HG03108 (cell line): ENCODE results near the gene TNPO2.
"Not testable (repeated sequence)": the region's sequence is repeated elsewhere in the genome, so short reads cannot be mapped to it uniquely, and the experiment has no call there.

Source experiments
- ATAC-seq: cut with Tn5 transposase; IDR thresholded peaks from one replicate; pipeline ENCODE4 v1.9.1; 2021; ENCODE audit warnings: moderate library complexity; ENCODE audit not compliant: unreplicated experiment

Gene TNPO2

GRCh38 chr19:12737835-12738351 is 14.2 kb upstream of the TNPO2 start:
- ATAC-seq, result no peak

DNA sequence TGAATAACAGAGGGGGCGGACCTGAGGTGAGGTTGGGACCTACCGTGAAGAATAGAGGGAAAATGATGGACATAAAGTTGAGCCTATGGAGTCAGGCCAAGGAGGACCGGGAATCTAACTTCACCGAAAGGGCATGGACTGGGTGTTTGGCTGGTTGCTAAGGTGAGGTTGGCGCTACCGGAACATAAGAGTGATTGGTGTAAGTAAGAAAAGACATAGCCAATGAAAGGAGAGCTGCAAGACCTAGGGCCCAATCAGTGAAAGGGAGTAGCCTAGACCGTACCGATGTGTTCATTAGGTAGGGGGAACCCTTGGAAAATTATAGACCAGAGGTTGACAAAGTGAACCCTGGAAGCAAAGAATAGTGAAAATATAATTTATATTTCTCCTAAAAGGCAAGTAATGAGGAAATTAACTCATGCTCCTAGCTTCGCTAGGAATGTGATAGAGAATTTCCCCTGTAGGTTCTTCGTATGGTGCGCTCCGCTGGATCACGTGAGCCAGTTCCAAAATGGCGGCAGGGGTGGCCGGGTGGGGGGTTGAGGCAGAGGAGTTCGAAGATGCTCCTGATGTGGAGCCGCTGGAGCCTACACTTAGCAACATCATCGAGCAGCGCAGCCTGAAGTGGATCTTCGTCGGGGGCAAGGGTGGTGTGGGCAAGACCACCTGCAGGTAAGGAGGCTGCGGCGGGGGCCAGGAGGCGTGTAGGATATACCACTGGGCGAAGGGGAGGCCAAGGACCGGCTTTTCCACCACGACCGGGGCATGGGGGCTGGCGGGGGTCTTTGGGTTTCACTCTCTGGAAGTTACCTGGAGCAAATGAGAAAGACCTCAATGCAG is 13.5 kb upstream of the TNPO2 start, which contains the start of gene GET3:
Gene GET3 (plus strand): TSS at position 503 of the 840 bp plus-strand sequence. CDS start 9 bp downstream, at position 512.
- ATAC-seq, result peak; percentile 71

GRCh38 chr19:12733369-12734214 is 9.9 kb upstream of the TNPO2 start:
- no peak for ATAC-seq

DNA sequence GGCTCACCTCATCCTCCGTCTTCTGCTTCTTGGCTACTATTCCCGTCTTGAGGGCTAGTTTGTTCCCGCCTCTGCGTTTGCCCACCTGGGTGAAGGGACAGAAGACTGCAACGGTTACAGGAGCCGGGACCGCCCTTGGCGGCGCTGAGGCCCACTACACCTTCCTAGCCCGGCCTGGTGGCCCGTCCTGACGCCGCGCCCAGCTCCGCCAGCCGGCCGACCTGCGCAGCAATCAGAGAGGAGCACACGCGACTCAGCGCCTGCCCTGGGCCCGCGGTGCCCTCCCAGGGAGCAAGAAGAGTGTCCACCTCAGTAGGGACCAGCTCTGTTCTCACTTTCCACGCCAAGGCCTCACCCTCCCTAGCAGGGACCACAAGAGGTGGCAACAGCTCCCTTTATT is 7.6 kb upstream of the TNPO2 start:
- ATAC-seq, result no peak

GRCh38 chr19:12730064-12730463 is 6.3 kb upstream of the TNPO2 start:
- ATAC-seq, result no peak

DNA sequence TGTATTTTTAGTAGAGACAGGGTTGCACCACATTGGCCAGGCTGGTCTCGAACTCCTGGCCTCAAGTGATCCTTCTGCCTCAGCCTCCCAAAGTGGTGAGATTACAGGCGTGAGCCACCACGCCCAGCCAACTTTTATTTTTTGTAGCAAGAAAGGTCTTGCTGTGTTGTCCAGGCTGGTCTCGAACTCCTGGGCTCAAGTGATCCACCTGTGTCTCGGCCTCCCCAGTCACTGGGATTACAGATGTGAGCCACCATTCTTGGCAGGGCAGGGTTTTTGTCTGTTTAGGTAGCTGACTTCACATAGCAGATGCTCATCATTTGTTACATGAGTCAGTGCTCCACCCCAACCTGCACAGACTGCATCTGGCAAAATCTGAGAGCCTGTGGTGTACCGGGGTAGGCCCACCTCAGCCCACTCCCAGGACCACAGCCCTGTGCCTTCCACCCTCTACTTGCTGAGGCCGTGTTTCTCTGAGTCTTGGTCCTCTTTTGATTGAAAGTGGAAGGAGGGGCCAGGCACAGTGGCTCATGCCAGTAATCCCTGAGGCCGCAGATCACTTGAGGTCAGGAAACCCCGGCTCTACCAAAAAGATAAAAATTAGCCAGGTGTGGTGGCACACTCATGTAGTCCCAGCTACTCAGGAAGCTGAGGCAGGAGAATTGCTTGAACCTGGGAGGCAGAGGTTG is 4.2 kb upstream of the TNPO2 start:
- ATAC-seq, result no peak

- no peak for ATAC-seq
These were observed 3.2 kb upstream of the TNPO2 start for GRCh38 chr19:12726988-12727316.

DNA sequence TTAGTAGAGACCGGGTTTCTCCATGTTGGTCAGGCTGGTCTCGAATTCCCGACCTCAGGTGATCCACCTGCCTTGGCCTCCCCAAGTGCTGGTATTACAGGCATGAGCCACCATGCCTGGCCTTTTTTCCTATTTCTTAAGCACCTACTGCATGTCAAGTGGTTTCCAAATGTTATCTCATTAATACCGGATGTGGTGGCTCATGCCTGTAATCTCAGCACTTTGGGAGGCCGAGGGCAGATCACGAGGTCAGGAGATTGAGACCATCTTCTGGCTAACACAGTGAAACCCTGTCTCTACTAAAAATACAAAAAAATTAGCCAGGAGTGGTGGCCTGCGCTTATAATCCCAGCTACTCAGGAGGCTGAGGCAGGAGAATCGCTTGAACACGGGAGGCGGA is 1.9 kb upstream of the TNPO2 start:
- ATAC-seq, result not testable (repeated sequence)

- ATAC-seq, result no peak
These were observed 421 bp downstream of the TNPO2 start for GRCh38 chr19:12723381-12723640.

- ATAC-seq, result peak; percentile 71
These were observed 959 bp downstream of the TNPO2 start for GRCh38 chr19:12722566-12723380.

DNA sequence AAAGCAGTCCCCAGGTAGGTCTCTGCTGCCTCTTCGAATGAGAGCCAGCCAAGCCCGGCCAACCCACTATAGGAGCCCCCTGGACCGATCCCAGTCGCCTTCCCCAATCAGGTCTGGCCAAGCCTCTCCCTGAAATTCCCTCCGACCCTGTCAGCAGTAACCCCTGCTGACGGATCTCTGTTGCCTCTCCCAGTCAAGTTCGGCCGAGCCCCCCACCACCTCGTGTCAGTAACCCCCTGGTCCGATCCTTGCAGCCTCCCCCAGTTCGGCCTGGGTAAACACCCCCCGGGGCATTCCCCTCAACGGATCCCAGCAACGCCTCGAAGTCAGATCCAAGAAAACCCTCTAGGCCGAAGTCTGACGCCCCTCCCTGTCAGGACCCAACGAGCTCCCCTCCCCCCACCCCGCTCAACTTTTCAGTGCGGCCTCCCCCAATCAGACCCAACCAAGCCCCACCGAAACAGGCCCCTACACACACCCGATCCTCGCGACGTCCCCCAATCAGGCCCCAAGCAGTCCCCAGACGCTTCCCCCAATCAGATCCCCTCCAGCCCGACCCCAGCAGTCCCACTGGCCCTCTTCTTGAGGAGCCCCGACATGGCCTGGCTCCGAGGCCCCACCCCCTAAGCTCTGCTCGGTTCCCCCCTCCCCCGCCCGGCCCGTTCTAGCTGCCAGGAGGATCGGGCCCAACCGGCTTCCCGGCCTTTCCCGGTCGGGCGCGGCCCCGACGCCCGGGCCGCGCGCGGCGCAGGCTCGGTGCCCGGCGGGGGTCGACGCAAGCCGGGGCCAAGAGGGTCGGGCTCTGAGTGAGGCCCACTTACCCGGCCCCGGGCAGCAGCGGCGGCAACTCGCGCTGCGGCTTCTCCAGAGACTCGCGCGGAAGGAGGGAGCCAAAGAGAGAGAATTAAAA is 1.8 kb downstream of the TNPO2 start:
- ATAC-seq, result peak; percentile 7

DNA sequence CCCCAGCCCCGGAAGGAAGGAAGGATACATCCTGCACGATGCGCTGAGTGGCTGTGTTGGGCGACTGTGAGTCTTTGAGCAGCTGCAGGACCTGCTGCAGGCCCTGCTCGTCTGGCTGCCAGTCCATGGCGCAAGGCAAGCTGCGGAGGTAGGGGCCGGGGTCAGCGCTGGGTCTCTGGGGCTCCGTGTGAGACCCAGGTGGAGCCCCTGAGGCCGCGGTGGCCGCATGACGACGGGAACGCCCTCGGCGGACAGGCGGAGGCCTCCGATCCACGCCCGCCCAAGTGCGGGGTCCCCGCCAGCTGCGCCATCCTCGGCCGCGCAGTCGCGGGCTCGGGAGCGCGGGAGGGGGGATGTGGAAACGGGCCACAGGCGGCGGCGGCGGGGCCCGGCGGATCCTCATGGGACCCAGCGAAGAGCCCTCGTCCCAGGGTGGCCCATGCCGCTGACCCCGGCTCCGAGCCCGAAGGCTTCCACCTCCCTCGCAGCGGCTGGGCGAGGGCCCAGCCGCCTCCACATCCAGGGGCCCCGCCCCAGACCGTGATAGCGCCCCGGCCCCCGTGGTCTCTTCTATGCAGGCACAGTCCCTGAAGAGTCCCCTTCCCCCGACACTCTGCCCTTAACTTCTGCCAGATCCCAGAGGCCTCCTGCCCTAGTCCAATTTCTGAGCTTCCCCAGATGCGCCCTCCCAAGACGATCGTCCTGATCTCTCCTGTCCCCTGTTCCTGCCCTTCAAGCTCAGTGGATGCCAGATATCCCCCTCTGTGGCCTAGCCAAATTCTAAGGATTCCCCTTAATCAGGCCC is 2.7 kb downstream of the TNPO2 start:
- no peak for ATAC-seq

DNA sequence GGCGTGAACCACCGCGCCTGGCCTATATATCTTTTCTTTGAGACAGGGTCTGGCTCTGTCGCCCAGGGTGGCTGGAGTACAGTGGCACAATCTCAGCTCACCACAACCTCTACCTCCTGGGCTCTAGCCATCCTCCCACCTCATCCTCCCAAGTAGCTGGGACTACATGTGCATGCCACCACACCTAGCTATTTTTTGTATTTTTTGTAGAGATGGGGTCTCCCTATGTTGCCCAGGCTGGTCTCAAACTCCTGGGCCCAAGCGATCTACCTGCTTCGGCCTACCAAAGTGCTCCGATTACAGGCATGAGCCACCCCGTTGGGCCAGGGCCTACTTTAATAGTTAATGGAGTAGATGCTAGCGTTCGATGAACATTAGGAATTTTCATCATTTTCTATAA is 3.4 kb downstream of the TNPO2 start:
- no peak for ATAC-seq

DNA sequence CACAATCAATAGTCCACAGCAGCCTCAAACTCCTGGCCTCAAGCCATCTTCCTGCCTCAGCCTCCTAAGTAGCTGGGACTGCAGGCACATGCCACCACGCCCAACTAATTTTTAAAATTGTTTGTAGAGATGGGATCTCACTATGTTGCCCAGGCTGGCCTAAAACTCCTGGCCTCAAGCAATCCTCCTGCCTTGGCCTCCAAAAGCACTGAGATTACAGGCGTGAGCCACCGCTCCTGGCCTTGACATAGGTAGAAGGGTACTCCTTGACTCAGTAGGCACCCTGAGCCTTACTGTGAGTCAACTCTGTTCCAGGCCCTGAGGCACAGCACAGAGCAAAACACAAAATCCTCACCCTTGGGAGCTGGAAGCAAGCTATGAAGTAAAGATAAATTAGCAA is 7.8 kb downstream of the TNPO2 start:
- ATAC-seq, result no peak

DNA sequence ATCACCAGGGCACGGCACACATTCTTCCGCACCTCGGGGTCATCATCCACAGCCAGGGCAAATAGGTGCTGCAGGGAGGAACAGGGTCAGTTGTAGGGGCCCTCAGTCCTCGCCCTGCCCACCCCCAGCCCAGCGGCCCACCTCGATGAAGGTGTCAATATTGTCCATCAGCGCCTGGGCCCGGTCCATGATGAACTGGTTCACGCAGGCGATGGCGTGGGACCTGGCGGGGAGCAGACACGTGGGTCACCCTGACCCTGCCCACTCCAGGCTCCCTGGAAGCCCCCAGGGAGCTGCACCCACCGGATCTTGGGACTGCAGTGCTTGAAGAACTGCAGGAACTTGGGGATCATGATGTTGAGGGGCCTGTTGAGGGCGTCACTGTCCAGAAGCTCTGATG is 8.6 kb downstream of the TNPO2 start:
- no peak for ATAC-seq

- not testable (repeated sequence) for ATAC-seq
These were observed 10.4 kb downstream of the TNPO2 start for GRCh38 chr19:12713304-12713703.

GRCh38 chr19:12712077-12712476 is 11.7 kb downstream of the TNPO2 start:
- not testable (repeated sequence) for ATAC-seq

GRCh38 chr19:12711187-12711586 is 12.5 kb downstream of the TNPO2 start:
- ATAC-seq, result no peak

GRCh38 chr19:12708641-12709040 is 15.1 kb downstream of the TNPO2 start:
- no peak for ATAC-seq
